Neural crest cell (in vitro differentiated cells): ENCODE measurements around the gene ATP6V1C2. TPM values are rescaled to one million over a fixed set of nuclear protein-coding genes. Genes with fewer than 3 reads are reported as not detected.

ENCODE experiments used
- DNase-seq: peaks from one replicate; pipeline ENCODE4 v3.0.0; 2021; ENCODE audit warnings: low read depth, mixed read lengths, low spot score
- H3K27ac Mint-ChIP-seq: one replicate; pipeline ENCODE4 v1.8.0; 2021; ENCODE audit warnings: mild to moderate bottlenecking, mixed read lengths; ENCODE audit not compliant: unreplicated experiment
- H3K27me3 Mint-ChIP-seq: 2 replicates; pipeline ENCODE4 v1.8.0; 2021; ENCODE audit warnings: low read depth, mild to moderate bottlenecking, mixed read lengths
- H3K36me3 Mint-ChIP-seq: 2 replicates; pipeline ENCODE4 v1.8.0; 2021; ENCODE audit warnings: low read depth, mild to moderate bottlenecking, mixed read lengths
- H3K4me1 Mint-ChIP-seq: 2 replicates; pipeline ENCODE4 v1.8.0; 2021; ENCODE audit warnings: mixed read lengths
- H3K4me3 Mint-ChIP-seq: one replicate; pipeline ENCODE4 v1.8.0; 2021; ENCODE audit warnings: mild to moderate bottlenecking, mixed read lengths
- H3K9me3 Mint-ChIP-seq: 2 replicates; pipeline ENCODE4 v1.8.0; 2021; ENCODE audit warnings: mixed read lengths
- CTCF ChIP-seq: fragments of 200-600 bp; sonication (generic); conservative IDR thresholded peaks from 2 replicates; pipeline ENCODE4 v1.5.0; 2021; ENCODE audit warnings: antibody characterized with exemption, mild to moderate bottlenecking
- total RNA-seq: library from RNA; stranded (reverse); gene quantifications from 2 replicates; pipeline ENCODE4 v1.2.1, GENCODE V29; 2021

The ATP6V1C2 gene
- total RNA-seq, 1 donor from 2014 or later = 0.14 TPM

GRCh38 chr2:10764096-10764785 is 42.8 kb downstream of the ATP6V1C2 start:
- Mint-ChIP-seq H3K4me3 (no peak overlapping the region), H3K27me3 (no peaks in the 10 kb centered on the region)
- TF ChIP-seq CTCF = no peak

GRCh38 chr2:10764896-10765295 is 43.5 kb downstream of the ATP6V1C2 start:
- no peaks in the 10 kb centered on the region for H3K9me3 Mint-ChIP-seq
- DNase-seq = no peak
- no peaks in the 10 kb centered on the region for H3K36me3 Mint-ChIP-seq
- no peak overlapping the region for H3K4me3 Mint-ChIP-seq
- no peaks in the 10 kb centered on the region for H3K27me3 Mint-ChIP-seq
- H3K27ac Mint-ChIP-seq = no peak overlapping the region
- peaks cover 9% of the 10 kb centered on the region for H3K4me1 Mint-ChIP-seq
- TF ChIP-seq CTCF = no peak

More at GRCh38 chr2:10764096-10764785, 42.8 kb downstream of the ATP6V1C2 start:
- DNase-seq = no peak
- Mint-ChIP-seq H3K9me3 (no peaks in the 10 kb centered on the region), H3K36me3 (no peaks in the 10 kb centered on the region), H3K27ac (no peak overlapping the region), H3K4me1 (peaks cover 9% of the 10 kb centered on the region)

GRCh38 chr2:10765461-10765860 is 44.0 kb downstream of the ATP6V1C2 start:
- Mint-ChIP-seq H3K27me3 (no peaks in the 10 kb centered on the region), H3K36me3 (no peaks in the 10 kb centered on the region), H3K4me3 (no peak overlapping the region), H3K27ac (no peak overlapping the region), H3K4me1 (peaks cover 9% of the 10 kb centered on the region), H3K9me3 (no peaks in the 10 kb centered on the region)
- DNase-seq = no peak
- no peak for TF ChIP-seq CTCF

- no peaks in the 10 kb centered on the region for H3K36me3 Mint-ChIP-seq
- H3K27ac Mint-ChIP-seq = no peak overlapping the region
- H3K4me1 Mint-ChIP-seq = peaks cover 9% of the 10 kb centered on the region
- H3K4me3 Mint-ChIP-seq = no peak overlapping the region
- DNase-seq = no peak
- no peak for TF ChIP-seq CTCF
- H3K27me3 Mint-ChIP-seq = no peaks in the 10 kb centered on the region
- H3K9me3 Mint-ChIP-seq = no peaks in the 10 kb centered on the region
These were observed 44.5 kb downstream of the ATP6V1C2 start for GRCh38 chr2:10765914-10766313.

GRCh38 chr2:10768063-10768507 is 46.7 kb downstream of the ATP6V1C2 start:
- no peak for DNase-seq
- no peaks in the 10 kb centered on the region for H3K27me3 Mint-ChIP-seq
- H3K27ac Mint-ChIP-seq = no peak overlapping the region
- no peak overlapping the region for H3K4me3 Mint-ChIP-seq
- TF ChIP-seq CTCF = no peak
- no peaks in the 10 kb centered on the region for H3K36me3 Mint-ChIP-seq
- H3K9me3 Mint-ChIP-seq = no peaks in the 10 kb centered on the region
- H3K4me1 Mint-ChIP-seq = peaks cover 6% of the 10 kb centered on the region
